HG02852 (cell line): ENCODE results near the gene DPYD.

Source experiments
- ATAC-seq: cut with Tn5 transposase; IDR thresholded peaks from one replicate; pipeline ENCODE4 v1.9.1; 2021; ENCODE audit warnings: mild to moderate bottlenecking, moderate library complexity; ENCODE audit not compliant: unreplicated experiment

The DPYD gene

DNA sequence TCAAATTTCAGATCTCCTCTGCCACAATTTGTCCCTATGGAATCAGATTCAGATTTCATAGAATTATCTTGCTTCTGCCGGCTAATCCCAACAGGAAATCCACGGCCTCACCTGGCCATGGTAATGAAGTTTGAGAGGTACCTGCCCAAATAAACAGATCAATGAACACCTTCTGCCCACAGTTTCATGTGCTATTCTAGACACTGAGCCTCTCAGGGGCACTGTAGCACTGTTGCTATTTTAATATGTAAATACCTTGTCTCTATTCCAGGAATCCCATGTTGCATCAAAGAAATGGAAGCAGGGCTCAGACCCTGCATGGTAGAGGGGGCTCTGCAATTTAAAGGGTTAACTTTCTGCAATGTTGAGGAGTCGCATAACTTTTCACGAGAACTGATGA lies 606.1 kb downstream of the DPYD start:
- no peak for ATAC-seq

GRCh38 chr1:97308131-97308530 lies 612.7 kb downstream of the DPYD start:
- no peak for ATAC-seq

- ATAC-seq = no peak
These were observed 613.3 kb downstream of the DPYD start for GRCh38 chr1:97307568-97307967.

DNA sequence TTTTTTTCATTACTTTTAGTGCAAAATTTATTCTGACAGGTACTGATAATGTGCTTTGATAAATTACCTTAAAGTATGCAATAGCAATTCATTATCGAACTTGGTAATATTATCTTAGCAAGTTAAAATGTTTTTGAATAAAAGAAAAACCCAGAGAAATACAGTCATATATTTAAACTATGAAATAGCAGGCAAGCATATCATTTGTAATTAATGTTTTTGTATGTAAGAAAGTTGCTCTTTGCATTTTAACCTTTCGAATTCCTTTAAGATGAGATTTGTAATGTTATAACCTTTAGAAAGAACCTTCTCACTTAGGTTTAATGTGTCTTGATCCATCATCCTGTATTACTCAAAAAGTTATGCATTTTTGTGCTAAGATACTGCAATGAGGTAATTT lies 613.7 kb downstream of the DPYD start:
- ATAC-seq = no peak

DNA sequence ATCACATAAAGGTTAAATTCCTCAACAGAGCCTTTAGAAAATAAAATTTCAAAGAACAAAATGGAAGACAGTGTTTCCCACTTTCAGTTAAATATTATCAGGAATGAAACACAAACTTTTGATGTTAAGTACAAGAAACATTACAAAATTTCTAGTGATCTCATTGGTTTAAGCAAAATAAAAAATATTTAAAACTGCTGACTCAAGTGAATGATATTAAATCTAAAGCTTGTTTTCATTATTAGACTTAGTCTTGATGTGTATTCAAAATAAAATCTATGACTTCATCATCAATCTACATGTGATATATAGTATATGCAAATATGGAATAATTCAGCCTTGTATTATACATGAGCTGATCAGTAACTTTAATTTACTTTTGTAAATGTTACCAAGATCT lies 614.3 kb downstream of the DPYD start:
- no peak for ATAC-seq

DNA sequence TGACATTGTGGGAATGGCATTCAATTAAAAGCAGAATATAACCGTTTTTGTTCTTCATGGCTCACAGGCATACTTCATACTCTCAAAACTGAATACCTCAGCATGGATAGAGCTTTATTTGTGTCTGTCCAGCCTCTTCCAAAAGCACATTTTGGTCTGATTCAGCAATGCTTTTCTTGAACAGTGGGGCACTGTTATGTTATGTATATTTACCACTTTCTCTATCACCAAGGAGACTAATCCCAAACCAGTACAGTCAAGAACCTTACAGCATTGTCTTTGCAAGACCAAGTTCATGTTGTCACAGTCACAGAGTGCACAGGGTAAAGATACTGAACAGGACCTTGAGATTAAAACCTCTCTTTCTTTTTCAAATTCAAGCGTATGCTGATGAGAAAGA lies 616.5 kb downstream of the DPYD start:
- ATAC-seq = no peak

DNA sequence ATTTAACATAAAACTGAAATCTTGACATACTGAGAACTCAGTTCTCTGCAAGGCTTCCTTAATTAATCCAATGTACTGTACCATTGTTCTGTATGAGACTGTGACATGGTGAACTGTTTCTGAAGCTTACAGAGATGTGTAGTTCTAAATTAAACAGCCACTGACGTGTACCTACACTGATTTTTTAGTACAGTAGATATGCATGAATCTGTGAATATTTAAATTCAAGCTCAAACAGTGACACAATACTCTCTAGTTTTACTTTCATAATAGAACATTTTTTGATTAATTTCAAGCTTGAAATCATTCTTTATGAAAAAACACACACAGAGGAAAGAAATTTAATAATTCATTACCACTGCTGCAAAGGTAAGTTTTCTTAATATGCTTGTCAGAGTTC lies 621.9 kb downstream of the DPYD start:
- no peak for ATAC-seq

DNA sequence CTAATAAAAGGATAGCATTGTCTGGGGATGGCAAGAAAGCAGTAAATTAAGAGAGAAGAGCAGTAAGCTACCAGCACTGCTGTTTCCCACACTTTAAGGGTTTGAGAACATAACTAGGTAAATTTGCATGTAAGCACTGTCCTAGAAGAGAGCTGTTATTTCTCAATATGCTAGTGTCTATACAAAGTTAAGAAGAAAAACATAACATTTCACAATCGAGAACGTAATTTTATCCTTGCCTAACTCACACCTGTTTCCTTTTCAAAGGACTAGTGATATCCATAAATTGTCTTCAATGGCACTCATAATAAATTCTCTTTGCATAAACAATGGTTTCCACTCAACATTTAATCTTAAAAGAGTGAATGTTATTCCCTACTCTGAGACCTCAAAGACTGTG lies 623.2 kb downstream of the DPYD start:
- ATAC-seq = no peak

DNA sequence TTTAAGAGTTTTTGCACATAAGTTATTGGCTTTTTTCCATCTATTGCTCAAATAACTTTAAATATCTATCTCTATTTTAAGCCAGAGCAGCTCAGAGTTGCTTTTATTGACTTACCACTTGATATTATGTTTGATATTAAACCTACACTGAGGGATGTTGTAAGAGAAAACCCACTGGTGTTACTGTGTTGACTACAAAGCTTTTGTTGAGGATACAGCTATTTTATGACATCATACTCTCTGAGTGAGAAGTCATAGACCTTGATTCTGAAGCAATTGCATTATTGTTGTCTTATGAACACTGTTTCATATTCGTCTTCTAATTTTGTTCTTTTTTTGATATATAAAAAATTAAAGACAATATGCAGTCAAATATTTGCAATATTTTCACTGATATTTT lies 638.9 kb downstream of the DPYD start:
- ATAC-seq = no peak

DNA sequence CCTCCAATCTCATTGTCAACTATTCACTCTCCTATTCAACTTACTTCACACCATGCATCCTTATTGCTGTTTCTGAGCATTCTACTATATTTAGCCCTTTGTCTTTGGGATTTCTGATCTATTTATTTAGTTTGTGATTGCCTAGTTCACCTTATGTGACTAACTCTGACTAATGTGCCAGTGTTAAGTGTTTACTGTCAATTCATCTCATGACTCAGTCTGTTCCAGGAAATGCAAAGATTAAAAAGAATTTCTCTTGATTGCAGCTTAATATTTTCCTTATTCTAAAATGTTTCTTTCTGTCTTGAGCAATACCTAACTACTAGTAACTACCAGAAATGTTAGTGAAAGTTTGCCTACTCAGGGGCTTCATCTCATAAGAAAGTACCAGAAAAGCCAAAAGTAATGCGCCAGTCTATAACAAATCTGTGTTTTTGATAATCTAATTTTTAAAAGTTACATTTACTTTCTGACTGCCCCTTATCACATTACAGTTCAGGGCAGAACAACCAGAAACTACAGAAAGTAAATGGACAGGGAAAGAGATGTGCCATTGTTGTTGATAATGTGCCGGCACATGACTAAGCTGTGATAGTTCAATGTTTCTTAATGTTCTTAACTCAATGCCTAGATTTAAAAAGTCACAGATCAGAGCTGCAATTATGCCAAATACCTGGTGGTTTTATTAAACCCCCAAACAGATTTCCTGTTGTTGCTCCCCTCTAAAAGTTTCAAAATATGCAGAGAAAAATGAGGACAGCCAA lies 642.8 kb downstream of the DPYD start:
- ATAC-seq = no peak

DNA sequence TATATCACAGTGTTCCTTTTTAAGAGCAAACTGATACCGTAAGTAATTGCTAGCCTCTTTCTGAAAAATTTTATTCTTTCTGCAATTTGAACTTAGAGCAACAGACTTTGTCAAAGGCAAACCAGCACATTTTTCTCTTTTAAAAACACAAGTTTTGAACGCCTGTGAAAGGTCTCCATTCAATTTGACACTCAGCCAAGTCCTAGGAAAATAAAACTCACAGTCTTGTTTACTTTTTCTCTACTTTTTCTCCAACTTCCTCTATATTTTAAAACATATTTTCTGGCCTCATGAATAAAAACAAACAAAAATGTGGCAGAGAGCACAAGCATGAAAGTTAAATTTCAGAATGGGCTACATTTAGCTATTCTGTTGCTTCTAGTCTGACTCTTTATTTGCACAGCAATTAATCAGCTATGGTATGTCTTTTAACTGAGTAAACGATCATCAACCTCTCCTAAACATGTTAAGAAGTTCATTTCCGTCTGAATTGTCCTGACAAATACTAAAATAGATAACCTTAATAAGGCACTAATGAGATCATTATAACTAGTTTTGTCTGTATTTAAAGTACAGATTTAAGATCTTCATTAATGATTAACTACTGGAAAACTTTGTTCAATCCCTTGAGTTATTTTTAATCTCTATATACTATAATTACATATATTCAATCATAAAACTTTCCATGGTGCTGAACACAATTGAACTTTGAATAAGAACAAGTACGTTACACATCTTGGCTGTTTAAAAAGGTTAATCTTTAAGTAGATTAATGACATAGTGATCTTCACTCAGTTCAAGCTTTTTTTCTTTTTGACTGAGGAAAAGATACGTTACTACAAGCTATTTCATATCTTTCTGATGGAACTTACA lies 648.7 kb downstream of the DPYD start:
- ATAC-seq = no peak

- ATAC-seq = no peak
These were observed 650.1 kb downstream of the DPYD start for GRCh38 chr1:97270508-97271307.

- ATAC-seq = no peak
These were observed 655.2 kb downstream of the DPYD start for GRCh38 chr1:97265630-97266029.

- no peak for ATAC-seq
These were observed 658.0 kb downstream of the DPYD start for GRCh38 chr1:97262842-97263241.

- ATAC-seq = no peak
These were observed 662.2 kb downstream of the DPYD start for GRCh38 chr1:97258597-97258996.

GRCh38 chr1:97254731-97255463 lies 665.9 kb downstream of the DPYD start:
- no peak for ATAC-seq

DNA sequence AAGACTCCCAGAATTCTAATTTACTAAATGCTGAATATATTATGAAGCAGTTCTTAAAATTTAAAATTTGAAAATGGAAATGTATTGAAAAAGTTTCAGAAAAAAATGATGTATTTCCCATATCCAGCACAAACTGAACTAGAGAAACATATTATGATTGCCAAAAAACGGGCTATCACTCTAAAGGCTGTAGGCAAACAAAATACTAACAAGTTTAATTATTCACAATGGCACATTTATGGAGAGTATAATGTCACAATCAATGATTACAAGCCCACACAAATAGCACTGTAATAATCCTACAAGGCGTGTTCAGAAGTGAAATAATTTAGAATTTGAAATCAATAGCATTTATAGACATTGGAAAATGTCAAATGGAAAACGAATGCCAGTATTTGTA lies 667.9 kb downstream of the DPYD start:
- ATAC-seq = no peak

- ATAC-seq = no peak
These were observed 668.8 kb downstream of the DPYD start for GRCh38 chr1:97252076-97252475.

DNA sequence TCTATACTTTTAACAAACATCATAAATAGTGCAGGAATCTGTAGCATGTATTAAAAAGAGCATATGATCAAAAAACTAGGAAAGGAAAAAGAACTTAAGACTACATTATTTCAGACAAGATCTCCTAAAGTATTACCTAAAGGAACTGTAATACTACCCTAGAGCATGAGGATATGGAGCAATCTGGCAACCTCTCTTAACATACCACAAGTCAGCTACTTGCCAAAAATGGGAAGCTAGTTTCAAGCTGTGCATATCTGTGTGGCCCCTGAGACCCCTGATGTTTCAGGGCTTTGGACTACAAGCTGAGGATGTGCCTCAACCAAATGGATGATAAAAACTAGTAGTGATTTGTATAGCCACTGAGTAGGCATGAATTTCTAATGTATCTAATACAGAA lies 673.6 kb downstream of the DPYD start:
- no peak for ATAC-seq

GRCh38 chr1:97245682-97246081 lies 675.2 kb downstream of the DPYD start:
- no peak for ATAC-seq

DNA sequence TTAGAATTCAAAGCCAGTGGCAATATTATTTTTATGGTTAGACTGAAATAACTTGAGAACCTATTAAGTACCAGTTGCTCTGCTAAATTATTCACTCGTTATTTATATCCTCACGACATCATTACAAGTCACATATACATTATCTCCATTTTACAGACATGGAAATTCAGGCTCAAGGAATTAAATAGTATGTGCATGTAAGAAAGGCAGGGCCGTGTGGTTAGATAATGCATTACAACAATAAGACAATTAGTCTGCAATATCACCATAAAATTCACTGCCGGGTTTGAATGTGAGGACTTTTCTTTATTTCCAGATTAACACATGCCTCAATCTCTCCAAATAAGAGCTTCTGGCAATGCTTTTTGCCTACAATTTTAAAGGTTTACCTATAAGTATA lies 675.8 kb downstream of the DPYD start:
- no peak for ATAC-seq
